Astrocyte (in vitro differentiated cells and primary cell): ENCODE data around the gene GDPD2. TPM values are rescaled to one million over a fixed set of nuclear protein-coding genes. Genes with fewer than 3 reads are reported as not detected.

Experiments
- DNase-seq: peaks from one replicate; pipeline ENCODE4 v3.0.0-alpha.2; 2010; ENCODE audit warnings: low read depth
- FAIRE-seq: peaks from 2 replicates; lab custom pipeline; 2011; peaks lifted over from hg19 to GRCh38; lab: Jason Lieb, UNC
- H2AFZ ChIP-seq: 2 replicates; pipeline ENCODE4 v1.6.0; 2012; ENCODE audit warnings: low read depth, low read length, inconsistent platforms
- H3K27ac ChIP-seq: 2 replicates; pipeline ENCODE4 v1.5.1; 2011; ENCODE audit warnings: low read depth, low read length, inconsistent platforms
- H3K27me3 ChIP-seq: 2 replicates; pipeline ENCODE4 v1.6.0; 2011; ENCODE audit warnings: low read length, inconsistent platforms; ENCODE audit not compliant: insufficient read depth
- H3K36me3 ChIP-seq: 2 replicates; pipeline ENCODE4 v1.5.1; 2011; ENCODE audit warnings: low read length, inconsistent platforms; ENCODE audit not compliant: insufficient read depth
- H3K4me1 ChIP-seq: 2 replicates; pipeline ENCODE4 v1.5.1; 2011; ENCODE audit warnings: low read length, inconsistent platforms; ENCODE audit not compliant: insufficient read depth
- H3K4me2 ChIP-seq: 2 replicates; pipeline ENCODE4 v1.6.0; 2012; ENCODE audit warnings: low read length, inconsistent platforms
- H3K4me3 ChIP-seq: 2 replicates; pipeline ENCODE4 v1.5.1; 2011; ENCODE audit warnings: low read depth, mild to moderate bottlenecking, low read length, inconsistent platforms; ENCODE audit not compliant: insufficient read depth
- H3K79me2 ChIP-seq: 2 replicates; pipeline ENCODE4 v1.6.0; 2012; ENCODE audit warnings: mild to moderate bottlenecking, low read length, inconsistent platforms; ENCODE audit not compliant: insufficient read depth
- H3K9ac ChIP-seq: 2 replicates; pipeline ENCODE4 v1.6.0; 2012; ENCODE audit warnings: mild to moderate bottlenecking, low read length, inconsistent platforms
- H3K9me3 ChIP-seq: 2 replicates; pipeline ENCODE4 v1.5.1; 2012; ENCODE audit warnings: low read depth, mild to moderate bottlenecking, low read length, inconsistent platforms; ENCODE audit not compliant: insufficient read depth
- H4K20me1 ChIP-seq: 2 replicates; pipeline ENCODE4 v1.6.0; 2012; ENCODE audit warnings: low read length, inconsistent platforms; ENCODE audit not compliant: insufficient read depth
- H3K27ac Mint-ChIP-seq: one replicate; pipeline ENCODE4 v1.8.0; 2021; ENCODE audit warnings: mild to moderate bottlenecking, mixed read lengths; ENCODE audit not compliant: unreplicated experiment
- H3K27me3 Mint-ChIP-seq: one replicate; pipeline ENCODE4 v1.8.0; 2021; ENCODE audit warnings: low read depth, mixed read lengths; ENCODE audit not compliant: unreplicated experiment
- H3K36me3 Mint-ChIP-seq: one replicate; pipeline ENCODE4 v1.8.0; 2021; ENCODE audit warnings: low read depth, mixed read lengths; ENCODE audit not compliant: unreplicated experiment
- H3K4me1 Mint-ChIP-seq: one replicate; pipeline ENCODE4 v1.8.0; 2021; ENCODE audit warnings: low read depth, mixed read lengths; ENCODE audit not compliant: unreplicated experiment
- H3K4me3 Mint-ChIP-seq: one replicate; pipeline ENCODE4 v1.8.0; 2021; ENCODE audit warnings: mild to moderate bottlenecking, moderate library complexity, mixed read lengths; ENCODE audit not compliant: unreplicated experiment
- H3K9me3 Mint-ChIP-seq: one replicate; pipeline ENCODE4 v1.8.0; 2021; ENCODE audit warnings: mild to moderate bottlenecking, mixed read lengths; ENCODE audit not compliant: unreplicated experiment
- CTCF ChIP-seq: IDR thresholded peaks from 2 replicates; pipeline ENCODE4 v1.5.1; 2011; ENCODE audit warnings: low read depth, mild to moderate bottlenecking, inconsistent platforms, low read length, moderate library complexity; ENCODE audit not compliant: insufficient read depth
- EZH2 ChIP-seq: IDR thresholded peaks from 2 replicates; pipeline ENCODE4 v1.6.1; 2012; ENCODE audit warnings: mild to moderate bottlenecking, low read length, inconsistent platforms; ENCODE audit not compliant: insufficient read depth
- total RNA-seq: library from RNA; stranded (reverse); gene quantifications from 2 replicates; pipeline ENCODE4 v1.2.1, GENCODE V29; 2021

GDPD2 gene
- total RNA-seq, 1 donor from 2014 or later: not detected

- TF ChIP-seq CTCF (no peak), EZH2 (no peak)
- FAIRE-seq: no peak
Observed at GRCh38 chrX:70442224-70442623, 19.1 kb downstream of the GDPD2 start.

GRCh38 chrX:70444326-70444945, 21.3 kb downstream of the GDPD2 start, which contains the start of gene DLG3:
TSS of gene DLG3 (plus strand) at chrX:70444835. CDS start at chrX:70445202, 367 bp downstream.
- no peak within 1 kb of the TSS for H3K9ac ChIP-seq
- H3K36me3 ChIP-seq: no peaks in the 10 kb centered on the region
- peaks cover 6% of the 10 kb centered on the region for H3K27me3 ChIP-seq
- TF ChIP-seq EZH2 (no peak), CTCF (no peak)
- H2AFZ ChIP-seq: peak within 1 kb of the TSS; percentile 60
- no peak within 1 kb of the TSS for H3K4me2 ChIP-seq
- H3K27ac ChIP-seq: no peak within 1 kb of the TSS
- Mint-ChIP-seq H3K9me3 (peaks cover 2% of the 10 kb centered on the region), H3K4me3 (no peak within 1 kb of the TSS), H3K27me3 (peaks cover 34% of the 10 kb centered on the region), H3K36me3 (no peaks in the 10 kb centered on the region), H3K27ac (no peak within 1 kb of the TSS), H3K4me1 (no peaks in the 10 kb centered on the region)
- FAIRE-seq (peak; percentile 73), DNase-seq (no peak)
- H3K79me2 ChIP-seq: no peaks in the 10 kb centered on the region
- no peaks in the 10 kb centered on the region for H4K20me1 ChIP-seq
- H3K4me3 ChIP-seq: no peak within 1 kb of the TSS
- H3K4me1 ChIP-seq: no peaks in the 10 kb centered on the region
- H3K9me3 ChIP-seq: no peaks in the 10 kb centered on the region

More at GRCh38 chrX:70442224-70442623, 19.1 kb downstream of the GDPD2 start:
- no peak overlapping the region for H3K4me2 ChIP-seq
- no peak overlapping the region for H2AFZ ChIP-seq
- peaks cover 2% of the 10 kb centered on the region for H3K4me1 ChIP-seq
- no peaks in the 10 kb centered on the region for H3K79me2 ChIP-seq
- Mint-ChIP-seq H3K27me3 (peaks cover 28% of the 10 kb centered on the region), H3K27ac (no peak overlapping the region), H3K9me3 (peaks cover 2% of the 10 kb centered on the region), H3K4me3 (no peak overlapping the region), H3K36me3 (no peaks in the 10 kb centered on the region), H3K4me1 (peaks cover 6% of the 10 kb centered on the region)
- H3K27ac ChIP-seq: no peak overlapping the region
- H3K27me3 ChIP-seq: peaks cover 6% of the 10 kb centered on the region
- H4K20me1 ChIP-seq: no peaks in the 10 kb centered on the region
- no peak for DNase-seq
- H3K4me3 ChIP-seq: no peak overlapping the region
- no peaks in the 10 kb centered on the region for H3K36me3 ChIP-seq
- no peaks in the 10 kb centered on the region for H3K9me3 ChIP-seq
- H3K9ac ChIP-seq: no peak overlapping the region

- TF ChIP-seq CTCF: no peak
- TF ChIP-seq EZH2: peak; percentile 53
- Histone ChIP-seq H2AFZ (peak overlapping the region; percentile 60), H3K4me2 (no peak overlapping the region), H3K36me3 (no peaks in the 10 kb centered on the region), H4K20me1 (no peaks in the 10 kb centered on the region), H3K79me2 (no peaks in the 10 kb centered on the region), H3K9ac (no peak overlapping the region), H3K9me3 (no peaks in the 10 kb centered on the region), H3K4me3 (no peak overlapping the region), H3K27ac (no peak overlapping the region), H3K4me1 (no peaks in the 10 kb centered on the region), H3K27me3 (peaks cover 6% of the 10 kb centered on the region)
- Mint-ChIP-seq H3K9me3 (peaks cover 2% of the 10 kb centered on the region), H3K27ac (no peak overlapping the region), H3K27me3 (peaks cover 34% of the 10 kb centered on the region), H3K4me3 (no peak overlapping the region), H3K4me1 (no peaks in the 10 kb centered on the region), H3K36me3 (no peaks in the 10 kb centered on the region)
- no peak for DNase-seq
- no peak for FAIRE-seq
Observed at GRCh38 chrX:70444946-70445656, 22.0 kb downstream of the GDPD2 start.
